ENCODE results near the gene FAM222A. TPM values are rescaled to one million over a fixed set of nuclear protein-coding genes. Genes with fewer than 3 reads are reported as not detected.

The FAM222A gene
- polyA plus RNA-seq, 1 donor = 6.3 TPM

DNA sequence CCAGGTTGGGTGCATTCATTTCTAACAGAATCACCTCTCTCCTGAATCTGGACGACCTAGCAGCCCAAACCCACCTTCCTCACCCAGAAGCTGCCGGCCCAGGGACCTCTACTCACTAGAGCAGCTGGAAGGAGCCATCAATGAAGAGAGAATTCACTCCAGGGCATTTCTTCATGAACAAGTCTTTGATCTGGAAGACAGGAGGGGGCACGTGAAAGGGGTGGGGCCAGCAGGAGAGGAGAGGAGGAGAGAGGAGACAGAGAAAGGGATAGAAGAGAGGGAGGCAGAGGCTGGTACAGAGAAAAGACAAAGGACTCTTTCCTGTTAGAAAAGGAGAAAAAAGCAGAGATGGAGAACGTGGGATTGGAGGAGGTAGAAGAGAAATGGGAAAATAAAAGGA lies 79.8 kb downstream of the FAM222A start:
- no peaks in the 10 kb centered on the region for H3K9me3 ChIP-seq (ENCODE audit: control insufficient read depth, low read depth, low read length)
- H3K27me3 ChIP-seq (ENCODE audit: control insufficient read depth, insufficient read depth, low read length) = no peaks in the 10 kb centered on the region
- no peak overlapping the region for H3K27ac ChIP-seq (ENCODE audit: low read length)
- DNase-seq = no peak
- H3K36me3 ChIP-seq (ENCODE audit: control insufficient read depth, insufficient read depth, low read length) = no peaks in the 10 kb centered on the region
- no peaks in the 10 kb centered on the region for H3K4me1 ChIP-seq (ENCODE audit: control insufficient read depth, insufficient read depth, low read length)
- no peak overlapping the region for H3K4me3 ChIP-seq (ENCODE audit: low read length)
- WGBS (ENCODE audit: insufficient coverage, low lambda C conversion rate) = 55% methylated on average over 2 of the region's 4 CpGs

DNA sequence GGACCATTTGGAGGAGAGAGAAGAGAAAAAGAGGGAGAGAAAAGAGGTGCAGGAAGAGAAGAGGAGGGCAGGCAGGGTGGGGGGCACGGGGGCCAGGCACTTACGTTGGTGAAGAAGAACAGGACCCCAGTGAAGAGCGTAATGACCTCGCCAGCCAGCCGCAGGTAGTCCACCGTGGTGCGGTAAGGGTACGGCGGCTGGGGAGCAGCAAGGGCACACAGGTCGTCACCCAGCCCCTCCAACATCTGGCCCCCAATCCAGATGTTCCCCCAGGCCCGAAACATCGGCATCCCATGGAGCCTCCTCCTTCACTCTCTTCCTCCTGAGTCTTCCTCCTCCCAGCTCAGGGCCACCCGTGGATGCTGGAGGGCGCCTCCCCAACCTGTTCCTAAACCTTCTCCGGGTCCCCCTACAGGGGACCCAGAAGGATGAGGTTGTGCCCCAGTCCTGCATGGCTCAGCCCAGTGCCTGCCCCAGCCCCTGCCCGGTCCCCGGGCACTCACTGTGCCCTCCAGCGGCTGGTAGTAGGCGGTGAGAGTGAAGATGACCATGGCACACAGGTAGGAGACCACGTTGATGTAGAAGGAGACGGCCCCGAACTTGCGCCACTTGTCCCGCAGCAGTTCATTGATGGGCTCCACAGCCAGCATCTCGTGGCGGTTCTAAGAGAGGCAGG lies 80.3 kb downstream of the FAM222A start:
- Histone ChIP-seq H3K4me3 (ENCODE audit: low read length) (no peak overlapping the region), H3K9me3 (ENCODE audit: control insufficient read depth, low read depth, low read length) (no peaks in the 10 kb centered on the region), H3K27me3 (ENCODE audit: control insufficient read depth, insufficient read depth, low read length) (no peaks in the 10 kb centered on the region), H3K27ac (ENCODE audit: low read length) (no peak overlapping the region), H3K36me3 (ENCODE audit: control insufficient read depth, insufficient read depth, low read length) (no peaks in the 10 kb centered on the region), H3K4me1 (ENCODE audit: control insufficient read depth, insufficient read depth, low read length) (no peaks in the 10 kb centered on the region)
- DNase-seq = no peak
- no CpG with 5 or more reads among the region's 26 CpGs for WGBS (ENCODE audit: insufficient coverage, low lambda C conversion rate)

DNA sequence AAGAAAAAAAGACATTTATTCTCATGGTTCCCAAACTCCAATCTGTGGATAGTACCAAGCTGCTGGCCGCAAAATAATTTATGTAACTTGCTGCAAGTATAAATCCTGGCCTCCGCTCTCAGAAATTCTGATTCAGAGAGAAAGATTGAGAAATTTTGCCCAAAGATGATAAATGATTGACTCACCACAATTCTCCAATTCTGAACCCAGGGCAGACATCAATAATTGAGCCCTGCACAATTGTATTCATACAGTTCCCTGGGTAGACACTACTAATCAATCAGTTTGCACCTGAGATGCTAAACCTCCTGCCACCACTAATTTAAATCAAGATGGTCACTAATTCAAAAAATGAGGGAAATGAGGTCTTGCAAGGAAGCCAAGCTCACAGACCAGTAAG lies 81.4 kb downstream of the FAM222A start:
- H3K4me3 ChIP-seq (ENCODE audit: low read length) = no peak overlapping the region
- H3K4me1 ChIP-seq (ENCODE audit: control insufficient read depth, insufficient read depth, low read length) = no peaks in the 10 kb centered on the region
- no peaks in the 10 kb centered on the region for H3K27me3 ChIP-seq (ENCODE audit: control insufficient read depth, insufficient read depth, low read length)
- no peak for DNase-seq
- no peaks in the 10 kb centered on the region for H3K9me3 ChIP-seq (ENCODE audit: control insufficient read depth, low read depth, low read length)
- WGBS (ENCODE audit: insufficient coverage, low lambda C conversion rate) = 100% methylated on average over 1 of the region's 2 CpGs
- H3K36me3 ChIP-seq (ENCODE audit: control insufficient read depth, insufficient read depth, low read length) = no peaks in the 10 kb centered on the region
- no peak overlapping the region for H3K27ac ChIP-seq (ENCODE audit: low read length)

DNA sequence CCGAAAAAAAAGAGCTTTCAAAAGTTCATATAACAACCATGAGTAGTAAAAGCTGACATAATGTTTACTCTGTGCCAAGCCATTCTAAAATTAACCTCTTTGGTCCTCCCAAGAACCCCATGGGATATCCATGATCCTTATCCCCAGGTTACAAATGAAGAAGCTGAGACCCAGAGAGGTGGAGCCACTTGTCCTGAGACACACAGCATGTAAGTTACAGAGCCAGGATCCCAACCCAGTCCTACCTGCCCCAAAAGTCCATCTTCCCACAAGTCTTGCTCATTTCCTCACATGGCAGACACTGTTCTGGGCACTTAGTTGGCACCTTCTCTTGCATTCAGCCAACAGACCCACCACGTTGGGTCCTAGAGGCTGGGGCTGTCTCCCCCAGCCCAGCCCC lies 82.4 kb downstream of the FAM222A start:
- Histone ChIP-seq H3K4me1 (ENCODE audit: control insufficient read depth, insufficient read depth, low read length) (no peaks in the 10 kb centered on the region), H3K27ac (ENCODE audit: low read length) (no peak overlapping the region), H3K4me3 (ENCODE audit: low read length) (no peak overlapping the region), H3K27me3 (ENCODE audit: control insufficient read depth, insufficient read depth, low read length) (no peaks in the 10 kb centered on the region), H3K36me3 (ENCODE audit: control insufficient read depth, insufficient read depth, low read length) (no peaks in the 10 kb centered on the region), H3K9me3 (ENCODE audit: control insufficient read depth, low read depth, low read length) (no peaks in the 10 kb centered on the region)
- no peak for DNase-seq
- no CpG with 5 or more reads among the region's 2 CpGs for WGBS (ENCODE audit: insufficient coverage, low lambda C conversion rate)

DNA sequence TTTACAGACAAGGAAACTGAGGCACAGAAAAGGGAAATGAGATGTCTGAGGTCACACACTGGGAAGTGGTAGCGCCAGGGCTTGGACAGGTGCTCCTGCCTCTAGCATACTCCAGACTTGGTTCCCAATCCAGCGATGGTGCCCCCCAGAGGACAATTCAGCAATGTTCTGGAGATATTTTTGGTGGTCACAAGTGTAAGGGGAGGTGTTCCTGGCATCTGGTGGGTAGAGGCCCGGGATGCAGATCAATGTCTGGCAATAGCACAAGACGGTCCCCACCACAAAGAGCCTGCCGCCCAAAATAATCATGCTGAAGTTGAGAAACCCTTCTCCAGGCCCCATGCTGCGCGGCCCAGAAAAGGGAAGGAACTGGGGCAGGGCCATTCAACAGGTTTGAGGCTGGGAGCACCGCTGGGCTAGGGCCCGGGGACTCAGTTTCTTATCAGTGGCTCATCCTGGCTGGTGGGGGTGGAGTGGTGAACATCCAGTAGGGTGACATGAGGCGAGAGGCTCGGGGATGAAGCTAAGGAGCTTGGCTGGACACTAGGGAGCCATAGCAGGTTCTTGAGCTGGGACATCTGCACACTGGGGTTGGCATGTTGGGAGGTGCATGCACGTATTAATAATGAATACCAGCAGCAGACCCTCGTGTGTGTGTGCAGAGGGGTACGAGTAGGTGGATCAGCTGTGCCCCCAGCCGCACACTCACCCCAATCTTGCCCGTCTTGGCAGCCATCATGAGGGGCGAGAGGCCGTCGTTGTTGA lies 84.5 kb downstream of the FAM222A start:
- Histone ChIP-seq H3K27ac (ENCODE audit: low read length) (no peak overlapping the region), H3K9me3 (ENCODE audit: control insufficient read depth, low read depth, low read length) (no peaks in the 10 kb centered on the region)
- WGBS (ENCODE audit: insufficient coverage, low lambda C conversion rate) = no CpG with 5 or more reads among the region's 19 CpGs

DNA sequence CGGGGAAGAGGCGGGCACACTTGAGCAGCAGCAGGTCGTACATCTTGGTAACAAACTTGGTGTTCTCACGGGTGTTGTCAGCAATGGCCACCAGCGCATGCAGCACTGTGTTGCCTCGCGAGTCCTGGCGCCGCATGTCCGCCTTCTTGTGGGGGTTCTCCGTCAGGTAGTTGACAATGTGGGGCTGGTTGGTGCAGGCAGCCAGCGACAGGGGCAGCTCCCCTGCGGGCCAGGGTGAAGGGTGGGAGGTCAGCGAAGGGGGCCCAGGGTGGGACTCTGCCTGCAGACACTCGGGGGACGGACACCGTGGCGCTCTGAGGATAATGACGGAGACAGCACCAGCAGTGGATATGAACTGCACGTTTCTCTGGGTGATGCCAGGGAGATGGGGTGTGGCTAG lies 85.1 kb downstream of the FAM222A start:
- Histone ChIP-seq H3K9me3 (ENCODE audit: control insufficient read depth, low read depth, low read length) (no peaks in the 10 kb centered on the region), H3K27ac (ENCODE audit: low read length) (no peak overlapping the region), H3K4me1 (ENCODE audit: control insufficient read depth, insufficient read depth, low read length) (no peaks in the 10 kb centered on the region), H3K27me3 (ENCODE audit: control insufficient read depth, insufficient read depth, low read length) (no peaks in the 10 kb centered on the region), H3K36me3 (ENCODE audit: control insufficient read depth, insufficient read depth, low read length) (no peaks in the 10 kb centered on the region), H3K4me3 (ENCODE audit: low read length) (no peak overlapping the region)
- no CpG with 5 or more reads among the region's 20 CpGs for WGBS (ENCODE audit: insufficient coverage, low lambda C conversion rate)
- DNase-seq = no peak

More for the DNA sequence above, 84.5 kb downstream of the FAM222A start:
- no peak for DNase-seq
- H3K4me1 ChIP-seq (ENCODE audit: control insufficient read depth, insufficient read depth, low read length) = no peaks in the 10 kb centered on the region
- H3K27me3 ChIP-seq (ENCODE audit: control insufficient read depth, insufficient read depth, low read length) = no peaks in the 10 kb centered on the region
- H3K4me3 ChIP-seq (ENCODE audit: low read length) = no peak overlapping the region
- H3K36me3 ChIP-seq (ENCODE audit: control insufficient read depth, insufficient read depth, low read length) = no peaks in the 10 kb centered on the region

DNA sequence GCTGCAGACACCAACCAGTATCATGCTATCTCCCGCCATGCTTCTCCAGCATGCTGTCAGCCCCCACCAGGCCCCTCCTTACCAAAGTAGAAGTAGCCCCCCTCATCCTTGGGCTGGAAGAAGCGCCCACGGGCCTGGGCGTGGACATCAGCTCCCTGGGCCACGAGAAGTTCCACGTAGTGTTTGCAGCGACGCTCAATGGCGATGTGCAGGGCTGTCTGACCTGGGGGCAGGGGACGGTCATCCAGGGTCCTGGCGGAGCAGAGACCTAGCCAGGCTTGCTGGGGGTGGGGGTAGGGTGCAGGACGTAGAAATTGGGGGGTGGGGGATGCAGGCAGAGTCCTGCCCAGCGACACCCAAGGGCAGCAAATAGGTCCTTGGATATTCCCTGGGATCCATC lies 86.9 kb downstream of the FAM222A start:
- Histone ChIP-seq H3K36me3 (ENCODE audit: control insufficient read depth, insufficient read depth, low read length) (no peaks in the 10 kb centered on the region), H3K4me1 (ENCODE audit: control insufficient read depth, insufficient read depth, low read length) (no peaks in the 10 kb centered on the region), H3K27ac (ENCODE audit: low read length) (no peak overlapping the region), H3K9me3 (ENCODE audit: control insufficient read depth, low read depth, low read length) (no peaks in the 10 kb centered on the region), H3K4me3 (ENCODE audit: low read length) (no peak overlapping the region), H3K27me3 (ENCODE audit: control insufficient read depth, insufficient read depth, low read length) (no peaks in the 10 kb centered on the region)
- no peak for DNase-seq
- WGBS (ENCODE audit: insufficient coverage, low lambda C conversion rate) = no CpG with 5 or more reads among the region's 13 CpGs

DNA sequence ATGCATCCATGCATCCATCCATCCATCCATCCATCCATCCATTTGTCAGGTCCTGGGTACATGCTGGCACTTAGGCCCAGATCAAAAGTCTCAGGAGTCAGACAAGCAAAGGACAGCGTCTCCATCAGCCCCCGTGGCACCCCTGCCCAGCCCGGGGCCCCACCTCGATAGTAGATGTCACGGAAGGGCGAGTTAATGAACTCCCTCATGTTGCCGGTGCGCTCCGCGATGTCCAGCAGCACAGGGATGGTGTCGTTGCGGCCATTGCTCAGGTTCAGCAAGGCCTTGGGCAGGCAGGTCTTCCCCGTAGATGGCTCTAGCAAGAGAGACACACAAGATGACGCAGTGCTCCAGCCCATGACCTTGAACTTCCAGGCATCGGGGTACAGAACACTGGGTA lies 89.2 kb downstream of the FAM222A start:
- H3K27ac ChIP-seq (ENCODE audit: low read length) = no peak overlapping the region
- H3K4me3 ChIP-seq (ENCODE audit: low read length) = no peak overlapping the region
- no CpG with 5 or more reads among the region's 15 CpGs for WGBS (ENCODE audit: insufficient coverage, low lambda C conversion rate)
- H3K27me3 ChIP-seq (ENCODE audit: control insufficient read depth, insufficient read depth, low read length) = no peaks in the 10 kb centered on the region
- no peak for DNase-seq
- no peaks in the 10 kb centered on the region for H3K4me1 ChIP-seq (ENCODE audit: control insufficient read depth, insufficient read depth, low read length)
- H3K36me3 ChIP-seq (ENCODE audit: control insufficient read depth, insufficient read depth, low read length) = no peaks in the 10 kb centered on the region
- H3K9me3 ChIP-seq (ENCODE audit: control insufficient read depth, low read depth, low read length) = no peaks in the 10 kb centered on the region

DNA sequence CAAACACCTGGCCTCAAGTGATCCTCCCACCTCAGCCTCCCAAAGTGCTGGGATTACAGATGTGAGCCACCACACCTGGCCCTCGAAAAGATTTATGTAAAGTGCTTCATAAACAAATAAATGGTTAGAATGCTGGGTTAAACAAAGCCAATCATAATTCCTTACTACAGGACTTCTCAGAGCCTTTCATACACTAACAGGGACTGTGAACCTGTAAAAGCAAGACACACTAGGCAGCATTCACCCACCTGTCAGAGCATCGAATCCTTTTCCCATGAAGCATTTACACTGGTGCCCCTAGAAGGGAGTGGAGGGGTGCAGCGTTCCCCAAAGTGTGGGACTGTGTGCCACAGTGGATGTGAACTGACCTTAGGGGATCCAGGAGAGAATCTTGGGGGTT lies 90.1 kb downstream of the FAM222A start:
- H3K4me1 ChIP-seq (ENCODE audit: control insufficient read depth, insufficient read depth, low read length) = no peaks in the 10 kb centered on the region
- H3K4me3 ChIP-seq (ENCODE audit: low read length) = no peak overlapping the region
- WGBS (ENCODE audit: insufficient coverage, low lambda C conversion rate) = no CpG with 5 or more reads among the region's 3 CpGs
- no peaks in the 10 kb centered on the region for H3K9me3 ChIP-seq (ENCODE audit: control insufficient read depth, low read depth, low read length)
- no peak for DNase-seq
- H3K27ac ChIP-seq (ENCODE audit: low read length) = no peak overlapping the region
- H3K27me3 ChIP-seq (ENCODE audit: control insufficient read depth, insufficient read depth, low read length) = no peaks in the 10 kb centered on the region
- H3K36me3 ChIP-seq (ENCODE audit: control insufficient read depth, insufficient read depth, low read length) = no peaks in the 10 kb centered on the region

DNA sequence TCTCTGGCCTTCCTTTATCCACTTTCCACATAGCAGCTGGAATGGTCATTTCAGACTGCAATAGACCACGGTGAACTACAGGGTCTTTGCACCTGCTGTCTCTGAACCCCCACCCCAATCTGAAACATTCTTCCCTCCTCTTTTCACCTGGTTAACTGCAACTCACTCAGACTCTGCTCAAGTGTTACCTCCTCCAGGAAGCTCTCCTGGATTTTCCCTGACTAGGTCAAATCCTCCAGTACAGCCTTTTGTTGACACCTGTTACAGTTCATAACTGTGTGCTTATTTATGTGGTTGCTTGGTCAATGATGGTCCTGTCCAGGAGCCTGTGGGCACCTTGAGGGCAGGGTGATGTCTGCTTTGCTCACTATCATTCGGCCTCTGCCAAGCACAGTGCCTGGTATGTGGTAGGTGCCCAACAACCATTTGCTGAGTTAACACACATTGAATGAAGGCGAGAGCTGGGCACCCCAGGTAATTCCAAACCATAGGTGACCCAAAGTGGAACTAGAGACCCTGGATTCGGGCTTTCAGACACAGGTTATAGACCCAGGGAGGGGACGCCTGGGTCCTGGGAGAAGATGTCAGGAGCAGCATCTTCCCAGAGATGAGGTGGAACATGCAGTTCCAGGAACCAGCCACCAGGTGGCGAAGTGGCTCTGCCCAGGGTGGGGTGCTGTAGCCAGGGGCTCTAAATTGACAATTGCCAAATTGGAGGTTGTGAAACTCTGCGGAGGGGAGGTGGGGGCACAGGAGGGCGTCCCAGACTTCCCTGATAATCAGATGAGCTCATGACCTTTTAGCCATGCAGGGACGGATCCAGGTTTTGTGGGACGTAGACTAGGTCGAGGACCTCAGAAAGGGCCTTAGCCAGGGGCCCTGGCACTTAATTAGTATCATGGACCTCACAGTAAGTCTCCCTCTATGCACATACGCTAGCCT lies 91.5 kb downstream of the FAM222A start:
- Histone ChIP-seq H3K27ac (ENCODE audit: low read length) (no peak overlapping the region), H3K9me3 (ENCODE audit: control insufficient read depth, low read depth, low read length) (no peaks in the 10 kb centered on the region), H3K27me3 (ENCODE audit: control insufficient read depth, insufficient read depth, low read length) (no peaks in the 10 kb centered on the region), H3K4me1 (ENCODE audit: control insufficient read depth, insufficient read depth, low read length) (no peaks in the 10 kb centered on the region), H3K36me3 (ENCODE audit: control insufficient read depth, insufficient read depth, low read length) (no peaks in the 10 kb centered on the region), H3K4me3 (ENCODE audit: low read length) (no peak overlapping the region)
- WGBS (ENCODE audit: insufficient coverage, low lambda C conversion rate) = 100% methylated on average over 1 of the region's 12 CpGs
- peak; percentile 26 to 44 for DNase-seq
